GM18511 (cell line): ENCODE data around the gene TUSC7.

ENCODE experiments used
- ATAC-seq: cut with Tn5 transposase; IDR thresholded peaks from one replicate; pipeline ENCODE4 v1.9.1; 2021; ENCODE audit warnings: mild to moderate bottlenecking, moderate library complexity; ENCODE audit not compliant: unreplicated experiment

Gene TUSC7

GRCh38 chr3:116709479-116709878 lies at the start of gene TUSC7:
TSS of gene TUSC7 (plus strand) at chr3:116709779.
- no peak for ATAC-seq

- ATAC-seq: no peak
Observed at GRCh38 chr3:116661196-116661595, 48.4 kb upstream of the TUSC7 start.

DNA sequence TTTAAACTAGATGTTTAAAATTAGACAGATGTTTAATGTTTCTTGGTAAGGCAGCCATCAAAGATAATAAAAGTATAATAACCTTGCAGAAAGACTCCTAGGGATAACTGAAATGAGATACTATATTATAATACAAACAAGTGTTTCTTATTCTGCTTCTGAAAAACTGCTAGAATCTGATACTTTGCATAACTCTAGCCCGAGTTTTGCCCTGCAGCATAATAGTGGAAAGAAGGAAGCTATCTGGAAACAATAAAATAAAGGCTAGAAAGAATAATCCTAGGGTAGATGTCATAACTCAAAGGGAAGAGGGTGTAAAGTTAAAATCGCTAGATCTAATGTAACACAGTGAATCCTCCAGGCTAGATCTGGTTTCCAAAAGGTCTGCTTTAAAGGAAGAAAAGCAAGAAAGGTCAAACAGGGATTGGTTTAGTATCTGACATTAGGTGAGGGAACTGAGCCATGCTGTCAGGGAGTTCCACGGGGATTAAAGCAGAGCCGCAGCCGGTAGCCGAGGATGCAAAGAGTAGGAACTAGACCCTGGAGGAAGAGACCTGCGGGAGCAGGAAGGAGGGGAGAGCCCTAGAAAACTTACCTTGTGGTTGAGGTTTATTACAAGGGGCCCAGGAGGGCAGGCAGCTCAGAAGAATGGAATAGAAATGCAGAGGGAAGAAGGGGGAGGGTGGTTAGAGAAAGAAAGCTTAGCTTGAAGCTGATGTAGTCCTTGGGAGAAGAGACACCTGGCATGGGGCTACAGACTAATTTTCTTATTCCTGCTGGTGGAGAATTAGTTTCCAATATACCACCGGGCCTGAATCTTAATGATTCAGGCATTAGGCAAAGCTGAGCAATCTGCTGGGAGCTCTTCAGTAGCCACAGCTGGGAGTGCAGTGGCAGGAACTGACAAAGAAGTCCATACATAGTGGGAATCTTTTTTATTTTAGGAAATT lies 46.1 kb upstream of the TUSC7 start:
- ATAC-seq: no peak

DNA sequence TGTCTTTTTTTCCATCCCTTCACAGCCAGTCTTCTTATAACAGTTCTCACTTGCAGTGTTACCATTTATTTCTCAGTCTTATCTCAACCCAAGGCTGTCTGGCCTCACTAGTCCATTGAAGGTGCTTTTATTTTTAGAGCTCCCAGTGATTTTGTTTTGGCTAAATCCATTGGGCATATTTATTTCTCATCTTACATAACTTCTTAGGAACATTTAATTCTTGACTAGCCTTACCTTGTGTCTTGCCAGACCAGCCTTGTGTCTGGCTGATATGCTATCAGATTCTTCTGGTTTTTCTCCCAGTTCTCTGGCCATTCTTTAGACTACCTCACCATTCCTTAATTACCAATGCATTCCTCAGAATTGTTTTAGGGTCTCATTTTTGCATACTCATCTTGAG lies 42.3 kb upstream of the TUSC7 start:
- ATAC-seq: no peak

DNA sequence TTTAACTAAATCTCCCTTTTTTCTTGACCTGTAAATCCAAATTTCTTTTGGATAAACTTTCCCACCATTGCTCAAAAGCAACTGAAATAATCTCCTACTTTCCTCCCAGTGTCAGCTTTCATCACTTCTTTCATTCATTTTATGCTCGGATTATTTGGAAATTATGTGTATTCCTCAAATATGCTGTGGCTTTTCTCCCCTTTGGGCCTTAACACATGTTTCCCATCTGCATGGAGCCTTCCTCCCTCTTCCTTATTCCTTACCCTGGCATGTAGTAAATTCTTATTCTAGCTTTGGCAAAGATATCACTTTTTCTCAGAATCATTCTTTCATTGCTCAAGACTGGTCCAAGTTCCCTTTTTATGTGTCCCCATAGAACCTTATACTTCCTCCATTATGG lies 41.8 kb upstream of the TUSC7 start:
- no peak for ATAC-seq

DNA sequence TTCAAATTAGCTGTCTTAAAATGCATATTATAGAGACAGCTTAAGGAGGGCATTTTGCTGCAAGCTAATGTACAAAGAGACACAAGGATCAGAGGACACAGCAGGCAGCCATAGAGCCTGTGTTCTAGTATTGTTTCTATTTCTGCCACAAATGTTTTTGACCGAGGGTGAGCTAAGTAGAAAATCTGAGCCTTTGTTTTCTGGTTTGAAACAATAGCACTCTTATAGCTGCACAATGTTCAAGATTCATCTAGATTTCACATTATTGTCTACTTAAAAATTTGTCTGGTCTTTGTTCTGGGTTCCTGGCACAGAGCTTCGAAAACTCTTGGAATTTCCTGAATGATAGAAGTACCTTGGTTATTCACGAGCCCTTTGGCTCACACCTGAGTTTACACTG lies 40.0 kb upstream of the TUSC7 start:
- no peak for ATAC-seq

GRCh38 chr3:116671151-116671550 lies 38.4 kb upstream of the TUSC7 start:
- ATAC-seq: no peak

DNA sequence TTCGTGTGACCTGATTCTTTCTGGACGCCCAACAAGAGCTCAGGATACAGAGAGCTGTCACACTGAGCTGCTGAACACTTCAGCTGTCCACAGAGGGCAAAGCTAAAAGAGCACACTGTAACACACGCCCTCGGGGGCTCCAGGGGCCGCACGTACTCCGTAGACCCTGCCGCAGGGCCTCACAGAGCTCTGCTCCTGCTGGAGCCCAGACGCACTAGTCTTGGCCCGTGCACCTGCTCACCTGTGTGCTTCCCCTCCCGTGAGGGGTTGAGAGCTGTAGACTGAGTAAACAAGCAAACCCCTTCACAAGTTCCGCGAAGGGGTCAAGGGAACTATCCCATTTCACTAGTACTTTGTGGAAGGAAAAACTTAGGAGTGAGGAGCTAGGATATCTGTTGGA lies 30.7 kb upstream of the TUSC7 start:
- ATAC-seq: no peak

DNA sequence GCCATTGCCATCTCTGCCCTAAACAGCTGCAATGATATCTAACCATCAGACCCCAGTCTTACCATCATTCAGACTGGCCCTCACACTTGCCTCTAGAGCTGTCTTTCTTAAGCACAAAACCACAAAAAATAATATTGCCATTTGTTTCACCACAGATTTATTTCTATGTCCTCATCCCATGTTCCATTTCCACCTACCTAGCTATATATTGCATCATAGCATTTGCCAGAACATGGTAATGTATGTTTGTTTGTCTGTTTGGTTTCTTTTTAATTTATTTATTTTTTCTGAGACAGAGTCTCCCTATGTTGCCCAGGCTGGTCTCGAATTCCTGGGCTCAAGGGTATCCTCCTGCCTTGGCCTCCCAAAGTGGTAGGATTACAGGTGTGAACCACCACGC lies 18.5 kb upstream of the TUSC7 start:
- ATAC-seq: no peak

- ATAC-seq: no peak
Observed at GRCh38 chr3:116701070-116701469, 8.5 kb upstream of the TUSC7 start.

DNA sequence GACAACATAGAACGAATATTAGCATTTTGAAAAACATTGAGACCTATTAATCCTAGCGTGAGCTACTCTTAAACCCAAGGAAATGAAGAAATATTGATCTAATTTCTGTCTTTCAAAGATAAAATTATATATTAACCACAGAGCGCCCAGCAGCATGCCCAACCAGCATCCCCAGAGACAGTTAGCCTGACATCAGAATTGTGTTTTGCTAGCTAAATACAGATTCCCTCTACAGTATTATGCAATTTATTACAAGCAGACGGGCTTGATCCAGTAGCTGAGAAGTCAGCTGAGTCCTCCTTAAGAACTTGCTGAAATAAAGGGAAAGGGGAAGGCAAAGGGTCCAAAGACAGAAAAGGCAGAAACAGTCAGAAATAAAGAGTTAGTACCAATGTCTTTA lies 7.2 kb upstream of the TUSC7 start:
- no peak for ATAC-seq

GRCh38 chr3:116707531-116707930 lies 2.0 kb upstream of the TUSC7 start:
- ATAC-seq: no peak

DNA sequence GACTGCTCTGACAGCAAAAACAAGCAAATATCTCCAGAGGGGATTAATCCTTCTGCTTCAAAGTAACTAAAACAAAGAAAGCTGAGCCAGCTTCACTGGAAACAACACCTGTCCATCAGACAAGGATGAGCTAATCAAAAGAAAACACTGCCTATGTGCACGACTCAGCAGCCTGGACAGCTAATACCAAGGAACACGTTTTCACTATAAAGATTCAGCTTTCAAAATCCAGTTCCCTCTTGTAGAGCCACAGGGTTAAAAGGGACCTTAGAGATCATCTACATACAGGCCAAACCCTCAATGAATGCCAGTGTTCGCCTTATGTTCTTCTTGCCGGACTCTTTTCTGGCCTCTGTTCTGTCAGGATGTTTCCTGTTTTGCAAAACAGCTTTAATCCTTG lies 6.9 kb downstream of the TUSC7 start:
- no peak for ATAC-seq

GRCh38 chr3:116717566-116717965 lies 8.0 kb downstream of the TUSC7 start:
- no peak for ATAC-seq

GRCh38 chr3:116728454-116728853 lies 18.9 kb downstream of the TUSC7 start:
- no peak for ATAC-seq

DNA sequence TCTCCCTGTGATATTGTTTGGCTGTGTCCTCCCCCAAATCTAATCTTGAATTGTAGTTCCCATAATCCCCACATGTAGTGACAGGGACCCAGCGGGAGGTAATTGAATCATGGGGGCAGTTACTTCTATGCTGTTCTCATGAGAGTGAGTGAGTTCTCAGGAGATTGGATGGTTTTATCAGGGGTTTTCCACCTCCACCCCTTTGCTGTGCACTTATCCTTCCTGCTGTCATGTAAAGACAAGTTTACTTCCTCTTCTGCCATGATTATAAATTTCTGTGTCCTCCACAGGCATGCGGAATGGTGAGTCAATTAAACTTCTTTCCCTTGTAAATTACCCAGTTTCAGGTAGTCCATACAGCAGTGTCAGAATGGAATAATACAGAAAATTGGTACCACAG lies 24.7 kb downstream of the TUSC7 start:
- no peak for ATAC-seq

DNA sequence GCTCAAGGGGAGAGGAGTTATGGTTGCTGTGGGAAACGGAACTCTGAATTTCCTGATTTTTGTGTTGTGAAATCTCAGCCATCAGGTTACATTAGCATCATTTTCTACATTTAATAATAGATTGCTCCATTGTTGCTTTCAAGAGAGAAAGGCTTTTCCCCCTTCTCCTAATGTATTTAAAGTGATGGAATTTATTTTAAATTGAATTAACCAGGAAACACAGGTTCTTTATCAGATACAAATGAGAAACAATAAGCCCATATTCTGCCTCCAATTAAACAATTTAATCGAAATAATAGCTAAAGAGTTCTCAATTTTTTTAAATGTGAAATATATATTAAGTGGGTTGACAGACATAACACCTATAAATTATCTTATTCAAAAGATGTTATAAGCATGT lies 30.1 kb downstream of the TUSC7 start:
- ATAC-seq: no peak

DNA sequence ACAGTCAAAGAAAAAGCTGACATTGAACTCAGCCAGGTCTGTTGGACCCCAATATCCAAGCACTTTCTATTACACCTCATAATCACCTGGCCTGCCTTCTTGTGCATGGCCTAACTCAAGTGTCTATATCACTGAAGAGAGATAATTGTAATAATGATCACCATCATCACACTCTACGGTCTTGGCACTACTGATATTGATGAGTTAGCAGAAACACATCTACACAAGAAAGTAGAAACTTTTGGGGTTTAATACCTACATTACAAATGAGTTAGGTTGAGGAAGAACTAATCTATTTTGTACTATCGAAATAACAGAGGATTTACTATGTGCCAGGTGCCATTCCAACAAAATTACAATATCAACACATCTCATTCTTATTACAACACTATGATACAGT lies 30.7 kb downstream of the TUSC7 start:
- ATAC-seq: no peak

DNA sequence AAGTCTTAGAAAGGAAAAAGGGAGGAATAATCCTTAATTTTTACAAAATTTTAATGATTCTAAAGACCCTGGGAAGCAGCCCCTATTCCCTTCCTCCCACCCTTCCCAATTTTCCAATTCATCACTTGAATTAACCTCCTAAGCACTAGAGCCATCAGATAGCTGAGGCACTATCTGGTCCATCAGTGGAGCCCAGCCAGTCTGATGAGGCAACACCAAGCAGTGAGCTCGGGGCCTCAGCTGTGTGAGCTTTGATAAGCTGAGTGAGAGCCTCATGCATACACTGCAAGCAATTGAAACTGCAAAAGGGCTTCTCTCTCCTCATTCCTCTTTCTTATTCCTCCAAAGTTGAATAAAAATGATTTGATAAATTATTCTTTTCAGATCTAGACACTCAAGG lies 31.9 kb downstream of the TUSC7 start:
- no peak for ATAC-seq

DNA sequence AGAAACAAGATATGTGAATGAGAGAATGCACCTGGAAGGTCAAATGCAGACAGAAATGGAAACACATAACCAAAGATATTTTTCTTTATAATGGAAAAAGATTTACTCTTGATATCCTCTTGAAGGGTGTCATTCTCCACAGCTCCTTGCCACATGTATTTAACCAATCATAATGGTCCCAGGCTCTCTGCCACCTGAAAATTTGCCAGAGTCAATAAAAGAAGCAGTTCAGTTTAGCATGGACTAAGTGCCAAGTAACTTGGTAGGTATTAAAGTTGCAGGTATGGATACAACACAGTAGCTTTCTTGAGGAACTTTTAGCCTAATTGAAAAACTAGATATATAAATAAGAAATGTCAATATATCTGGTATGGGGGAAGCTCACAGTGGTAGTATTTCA lies 33.5 kb downstream of the TUSC7 start:
- ATAC-seq: no peak

- no peak for ATAC-seq
Observed at GRCh38 chr3:116749388-116749787, 39.8 kb downstream of the TUSC7 start.

GRCh38 chr3:116757315-116757714 lies 47.7 kb downstream of the TUSC7 start:
- ATAC-seq: no peak

- no peak for ATAC-seq
Observed at GRCh38 chr3:116759316-116759715, 49.7 kb downstream of the TUSC7 start.
